ENCODE results near the gene CDC5L. TPM values are rescaled to one million over a fixed set of nuclear protein-coding genes. Genes with fewer than 3 reads are reported as not detected.
A peak's percentile ranks its signal among the peaks of the same experiment; 100 is the strongest.

CDC5L gene
- total RNA-seq, 1 experiment from 2014 or later: 23.8 TPM

- no peak for TF ChIP-seq CTCF (IDR thresholded peaks at IDR 0.05; ENCODE audit: insufficient read depth in 1 of 2, low read depth in 1 of 2, low read length in 1 of 2, severe bottlenecking in 1 of 2, unreplicated experiment in 1 of 2)
- intact Hi-C loops (cut with micrococcal nuclease; ENCODE audit: unreplicated experiment): no loop called here
Observed at GRCh38 chr6:44381739-44382138, 5.8 kb upstream of the CDC5L start.

GRCh38 chr6:44386364-44386928 is 1.1 kb upstream of the CDC5L start:
- peaks cover 5% of the 10 kb centered on the region for H3K27me3 Mint-ChIP-seq (ENCODE audit: insufficient read depth, unreplicated experiment)
- no peak for TF ChIP-seq CTCF (IDR thresholded peaks at IDR 0.05; ENCODE audit: insufficient read depth in 1 of 2, low read depth in 1 of 2, low read length in 1 of 2, severe bottlenecking in 1 of 2, unreplicated experiment in 1 of 2)
- H3K36me3 ChIP-seq (ENCODE audit: control insufficient read depth, insufficient read depth, low read length): no peaks in the 10 kb centered on the region
- no peaks in the 10 kb centered on the region for H3K9me3 ChIP-seq
- H3K36me3 Mint-ChIP-seq (ENCODE audit: insufficient read depth, unreplicated experiment): peaks cover 31% of the 10 kb centered on the region
- CTCF ChIA-PET: no interaction called here
- BruUV-seq (replicated peaks): no TSS peak
- H3K27ac Mint-ChIP-seq (ENCODE audit: unreplicated experiment): peak overlapping the region; percentile 98
- no peaks in the 10 kb centered on the region for H3K27me3 ChIP-seq (replicated peaks; ENCODE audit: control insufficient read depth, insufficient read depth, low read length)
- peaks cover 7% of the 10 kb centered on the region; the same call in 1 of the 2 replicates for H3K4me1 ChIP-seq
- H3K4me3 Mint-ChIP-seq (ENCODE audit: unreplicated experiment): peak overlapping the region; percentile 97
- DNase-seq: no peak
- POLR2A ChIA-PET: no interaction called here
- H3K4me3 ChIP-seq (ENCODE audit: low read depth, low read length): peak overlapping the region; percentile 80
- intact Hi-C loops (cut with micrococcal nuclease; ENCODE audit: unreplicated experiment): no loop called here
- peaks cover 12% of the 10 kb centered on the region for H3K4me1 Mint-ChIP-seq (ENCODE audit: low read depth, unreplicated experiment)
- no peaks in the 10 kb centered on the region for H3K9me3 Mint-ChIP-seq (ENCODE audit: unreplicated experiment)

More at GRCh38 chr6:44381739-44382138, 5.8 kb upstream of the CDC5L start:
- no peaks in the 10 kb centered on the region for H3K9me3 Mint-ChIP-seq (ENCODE audit: unreplicated experiment)
- no peak overlapping the region for H3K27ac Mint-ChIP-seq (ENCODE audit: unreplicated experiment)
- POLR2A ChIA-PET: no interaction called here
- BruUV-seq (replicated peaks): no TSS peak
- no peak overlapping the region for H3K4me3 Mint-ChIP-seq (ENCODE audit: unreplicated experiment)
- no peak for DNase-seq
- Histone ChIP-seq H3K4me1 (no peaks in the 10 kb centered on the region), H3K9me3 (no peaks in the 10 kb centered on the region), H3K27me3 (replicated peaks; ENCODE audit: control insufficient read depth, insufficient read depth, low read length) (no peaks in the 10 kb centered on the region), H3K36me3 (ENCODE audit: control insufficient read depth, insufficient read depth, low read length) (no peaks in the 10 kb centered on the region), H3K4me3 (ENCODE audit: low read depth, low read length) (no peak overlapping the region)
- H3K36me3 Mint-ChIP-seq (ENCODE audit: insufficient read depth, unreplicated experiment): peaks cover 5% of the 10 kb centered on the region
- CTCF ChIA-PET: interaction anchor here (0.6 kb wide), 1 partner anchor 224 kb away, joined by 6 read pairs; no protein-coding TSS in a partner anchor
- H3K27me3 Mint-ChIP-seq (ENCODE audit: insufficient read depth, unreplicated experiment): peaks cover 8% of the 10 kb centered on the region
- no peaks in the 10 kb centered on the region for H3K4me1 Mint-ChIP-seq (ENCODE audit: low read depth, unreplicated experiment)

GRCh38 chr6:44386929-44387345 is 569 bp upstream of the CDC5L start:
- no peak for TF ChIP-seq CTCF (IDR thresholded peaks at IDR 0.05; ENCODE audit: insufficient read depth in 1 of 2, low read depth in 1 of 2, low read length in 1 of 2, severe bottlenecking in 1 of 2, unreplicated experiment in 1 of 2)
- no peaks in the 10 kb centered on the region for H3K36me3 ChIP-seq (ENCODE audit: control insufficient read depth, insufficient read depth, low read length)
- intact Hi-C loops (cut with micrococcal nuclease; ENCODE audit: unreplicated experiment): no loop called here
- BruUV-seq (replicated peaks): TSS peak; percentile 93
- DNase-seq: no peak
- peaks cover 12% of the 10 kb centered on the region for H3K4me1 Mint-ChIP-seq (ENCODE audit: low read depth, unreplicated experiment)
- no peaks in the 10 kb centered on the region for H3K9me3 Mint-ChIP-seq (ENCODE audit: unreplicated experiment)
- no peaks in the 10 kb centered on the region for H3K27me3 ChIP-seq (replicated peaks; ENCODE audit: control insufficient read depth, insufficient read depth, low read length)
- H3K27ac Mint-ChIP-seq (ENCODE audit: unreplicated experiment): peak overlapping the region; percentile 98
- H3K4me3 ChIP-seq (ENCODE audit: low read depth, low read length): peak overlapping the region; percentile 80
- ChIA-PET CTCF (no interaction called here), POLR2A (interaction anchor here (0.6 to 1.5 kb wide), 5 partner anchors 17 to 531 kb away, joined by 3 to 5 read pairs (median 4); partner anchors contain the start of gene AARS2)
- H3K4me1 ChIP-seq: peaks cover 7% of the 10 kb centered on the region; the same call in 1 of the 2 replicates
- H3K36me3 Mint-ChIP-seq (ENCODE audit: insufficient read depth, unreplicated experiment): peaks cover 36% of the 10 kb centered on the region
- no peaks in the 10 kb centered on the region for H3K9me3 ChIP-seq
- peaks cover 5% of the 10 kb centered on the region for H3K27me3 Mint-ChIP-seq (ENCODE audit: insufficient read depth, unreplicated experiment)
- peak overlapping the region; percentile 97 for H3K4me3 Mint-ChIP-seq (ENCODE audit: unreplicated experiment)
